Thyroid gland (tissue), 4 donors: Measurements from ENCODE around the gene UNCX.
"Not testable (repeated sequence)": the region's sequence is repeated elsewhere in the genome, so short reads cannot be mapped to it uniquely, and the experiment has no call there.

Experiments used
- CTCF ChIP-seq, 6 experiments: fragments of 200-600 bp in 3 of 6; fragments of 450-650 bp in 3 of 6; sonication (generic) in 3 of 6; IDR thresholded peaks; one replicate each; pipeline ENCODE4 v1.5.1; 2016 to 2019; ENCODE audit warnings: antibody characterized with exemption in 6 of 6, mild to moderate bottlenecking in 2 of 6, inconsistent platforms in 1 of 6, moderate library complexity in 1 of 6
- POLR2A ChIP-seq, 2 donors: fragments of 450-650 bp; IDR thresholded peaks; one replicate each; pipeline ENCODE4 v1.6.1; 2017; ENCODE audit warnings: antibody characterized with exemption in 2 of 2, mild to moderate bottlenecking in 2 of 2, moderate library complexity in 1 of 2

DNA sequence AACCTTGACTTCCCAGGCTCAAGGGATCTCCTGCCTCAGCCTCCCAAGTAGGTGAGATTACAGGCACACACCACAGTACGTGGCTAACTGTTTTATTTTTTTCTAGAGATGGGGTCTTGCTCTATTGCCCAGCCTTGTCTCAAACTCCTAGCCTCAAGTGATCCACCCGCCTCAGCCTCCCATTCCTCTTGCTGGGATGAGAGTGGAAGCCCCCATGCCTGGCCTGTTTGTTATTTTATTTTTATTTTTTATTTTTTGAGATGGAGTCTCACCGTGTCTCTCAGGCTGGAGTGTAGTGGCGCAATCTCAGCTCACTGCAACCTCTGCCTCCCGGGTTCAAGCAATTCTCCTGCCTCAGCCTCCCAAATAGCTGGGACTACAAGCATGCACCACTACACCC, 20.6 kb upstream of the UNCX start:
- TF ChIP-seq CTCF, POLR2A (IDR thresholded peaks at IDR 0.05): not testable (repeated sequence)
